Gastrocnemius medialis (tissue), 4 donors: ENCODE data around the gene VWA5B1.

ENCODE experiments used
- CTCF ChIP-seq, 5 experiments: fragments of 450-650 bp in 3 of 5; fragments of 200-600 bp in 2 of 5; sonication (generic) in 2 of 5; IDR thresholded peaks in 4 of 5; conservative IDR thresholded peaks in 1 of 5; 1 replicate in 4 of 5; 2 replicates in 1 of 5; pipeline ENCODE4 v1.5.1; 2016 to 2019; ENCODE audit warnings: antibody characterized with exemption in 5 of 5, mild to moderate bottlenecking in 3 of 5, moderate library complexity in 3 of 5
- POLR2A ChIP-seq, 2 donors: fragments of 450-650 bp; IDR thresholded peaks; one replicate each; pipeline ENCODE4 v1.6.1; 2017; ENCODE audit warnings: antibody characterized with exemption in 2 of 2, mild to moderate bottlenecking in 2 of 2, moderate library complexity in 2 of 2

- TF ChIP-seq CTCF (IDR thresholded peaks at IDR 0.05 in 4 of 5, conservative IDR thresholded peaks at IDR 0.05 in 1 of 5), result no peak
- no peak for TF ChIP-seq POLR2A (IDR thresholded peaks at IDR 0.05)
Measured at GRCh38 chr1:20344738-20345137, 54.1 kb downstream of the VWA5B1 start.
